AG04450 (cell line): ENCODE measurements around the gene HADHB. TPM values are rescaled to one million over a fixed set of nuclear protein-coding genes. Genes with fewer than 3 reads are reported as not detected.

ENCODE experiments used
- CTCF ChIA-PET: fragments of 300-600, 350-600 bp; formaldehyde crosslinking; extraction: SDS; loops from one replicate; lab custom pipeline; 2022; ENCODE audit warnings: antibody characterized with exemption, inconsistent platforms; lab: Charles Lee
- POLR2A ChIA-PET: fragments of 350-600 bp; formaldehyde crosslinking; extraction: SDS; loops from one replicate; lab custom pipeline; 2021; ENCODE audit warnings: antibody characterized with exemption, inconsistent platforms; lab: Yijun Ruan, JAX
- DNase-seq: peaks from one replicate; pipeline ENCODE4 v3.0.0-alpha.2; 2011; ENCODE audit warnings: low read depth, low spot score
- H3K27ac ChIP-seq: one replicate; pipeline ENCODE4 v1.5.1; 2012; ENCODE audit warnings: low read depth, low read length, control low read depth
- H3K27me3 ChIP-seq: one replicate; pipeline ENCODE4 v1.6.0; 2012; ENCODE audit warnings: low read length; ENCODE audit not compliant: control insufficient read depth, insufficient read depth
- H3K4me3 ChIP-seq: 2 replicates; pipeline ENCODE4 v1.5.1; 2011; ENCODE audit warnings: mild to moderate bottlenecking, low read depth, low read length, control low read depth
- H3K9me3 ChIP-seq: 2 replicates; pipeline ENCODE4 v1.5.1; 2012; ENCODE audit warnings: low read length; ENCODE audit not compliant: control insufficient read depth, insufficient read depth
- CTCF ChIP-seq: IDR thresholded peaks from 2 replicates; pipeline ENCODE4 v1.5.1; 2011; ENCODE audit warnings: low read depth, low read length, control low read depth, inconsistent platforms
- polyA plus RNA-seq: library from polyadenylated mRNA; depleted of rRNA; stranded (reverse); fragments of >200 nt; gene quantifications from 2 replicates; pipeline ENCODE4 v1.2.3, GENCODE V29; 2011

HADHB gene
- polyA plus RNA-seq, 1 experiment, result 162 TPM

- Histone ChIP-seq H3K27me3 (no peaks in the 10 kb centered on the region), H3K4me3 (no peak overlapping the region), H3K9me3 (peaks cover 7% of the 10 kb centered on the region), H3K27ac (no peak overlapping the region)
- TF ChIP-seq CTCF, result no peak
- CTCF ChIA-PET, result no interaction called here
- DNase-seq, result no peak
- POLR2A ChIA-PET, result no interaction called here
Observed at GRCh38 chr2:26216587-26216986, 28.2 kb upstream of the HADHB start.

- H3K27me3 ChIP-seq, result no peaks in the 10 kb centered on the region
- TF ChIP-seq CTCF, result no peak
- H3K4me3 ChIP-seq, result no peak overlapping the region
- H3K27ac ChIP-seq, result no peak overlapping the region
- peaks cover 7% of the 10 kb centered on the region for H3K9me3 ChIP-seq
- no peak for DNase-seq
- CTCF ChIA-PET, result interaction anchor here (1.1 kb wide), 1 partner anchor 112 kb away, joined by 4 read pairs; no protein-coding TSS in a partner anchor
- POLR2A ChIA-PET, result no interaction called here
Observed at GRCh38 chr2:26217720-26218119, 27.0 kb upstream of the HADHB start.

- Histone ChIP-seq H3K27me3 (no peaks in the 10 kb centered on the region), H3K4me3 (no peak overlapping the region), H3K27ac (no peak overlapping the region), H3K9me3 (peaks cover 1% of the 10 kb centered on the region; the same call in 1 of the 2 replicates)
- no peak for DNase-seq
- ChIA-PET POLR2A (no interaction called here), CTCF (no interaction called here)
- TF ChIP-seq CTCF, result no peak
Observed at GRCh38 chr2:26223018-26223417, 21.7 kb upstream of the HADHB start.

GRCh38 chr2:26224095-26224494, 20.6 kb upstream of the HADHB start:
- ChIA-PET CTCF (interaction anchor here (1.2 kb wide), 1 partner anchor 354 kb away, joined by 3 read pairs; no protein-coding TSS in a partner anchor), POLR2A (interaction anchor here (0.6 kb wide), 1 partner anchor 281 kb away, joined by 3 read pairs; no protein-coding TSS in a partner anchor)
- H3K9me3 ChIP-seq, result no peaks in the 10 kb centered on the region
- no peak for DNase-seq
- H3K27me3 ChIP-seq, result no peaks in the 10 kb centered on the region
- TF ChIP-seq CTCF, result no peak
- H3K27ac ChIP-seq, result no peak overlapping the region
- no peak overlapping the region for H3K4me3 ChIP-seq

- no peak for TF ChIP-seq CTCF
- ChIA-PET CTCF (no interaction called here), POLR2A (no interaction called here)
- no peak overlapping the region for H3K27ac ChIP-seq
- no peaks in the 10 kb centered on the region for H3K27me3 ChIP-seq
- H3K9me3 ChIP-seq, result no peaks in the 10 kb centered on the region
- no peak for DNase-seq
- H3K4me3 ChIP-seq, result no peak overlapping the region
Observed at GRCh38 chr2:26229595-26229994, 15.1 kb upstream of the HADHB start.
